Activated T-helper 1 cell treated with anti-CD3 and anti-CD28 coated beads, Interleukin-2, amount 50 U/mL, for 16 hours (primary cell): Measurements from ENCODE around the gene MDM4.
"Not testable (repeated sequence)": the region's sequence is repeated elsewhere in the genome, so short reads cannot be mapped to it uniquely, and the experiment has no call there.

ENCODE experiments used
- DNase-seq, 2 donors: peaks; one replicate each; pipeline ENCODE4 v3.0.0-alpha.2; 2020; ENCODE audit warnings: low read depth in 1 of 2, low spot score in 1 of 2

Gene MDM4

GRCh38 chr1:204513117-204513716, 3.0 kb upstream of the MDM4 start:
- DNase-seq, result no peak

- no peak for DNase-seq
These were observed 1.4 kb upstream of the MDM4 start for GRCh38 chr1:204514828-204515227.

GRCh38 chr1:204517382-204517781, 1.2 kb downstream of the MDM4 start:
- not testable (repeated sequence) for DNase-seq

DNA sequence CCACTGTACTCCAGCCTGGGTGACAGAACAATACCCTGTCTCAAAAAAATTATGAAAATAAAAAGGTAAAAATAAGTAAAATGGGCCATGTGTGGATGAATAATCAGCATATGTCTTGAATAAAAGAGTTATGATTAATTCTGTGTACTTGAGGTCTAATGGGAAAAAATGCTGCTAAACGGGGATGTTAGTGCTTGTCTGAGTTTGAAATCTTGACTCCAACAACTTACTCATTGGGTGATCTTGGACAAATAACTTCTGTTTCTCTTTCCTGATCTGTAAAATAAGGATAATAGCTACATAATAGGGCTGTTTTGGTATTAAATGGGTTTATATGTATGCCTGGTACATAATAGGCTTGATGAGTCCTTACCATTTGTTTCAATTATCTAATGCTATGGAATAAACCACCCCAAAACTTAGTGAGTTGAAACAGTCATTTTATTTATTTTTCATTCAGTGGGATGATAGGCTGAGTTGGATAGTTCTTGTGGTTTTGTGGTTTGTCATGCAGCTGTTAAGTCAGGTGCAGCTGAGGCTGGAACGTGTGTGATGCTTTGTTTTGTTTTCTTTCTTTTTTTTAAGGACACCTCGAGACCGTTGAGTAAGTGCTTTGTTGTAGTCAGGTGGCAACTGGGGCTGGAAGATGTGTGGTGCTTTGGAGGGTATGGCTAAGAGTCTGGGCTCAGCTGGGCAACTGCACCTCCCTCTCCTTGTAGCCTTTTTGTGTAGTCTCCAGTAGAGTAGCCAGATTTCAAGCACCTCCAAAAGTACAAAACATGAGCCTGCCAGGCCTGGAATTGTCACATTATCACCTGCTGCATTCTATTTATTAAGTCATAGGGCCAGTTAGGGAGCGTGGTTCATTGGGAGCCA, 4.9 kb downstream of the MDM4 start:
- DNase-seq, result peak; percentile 29 to 38

DNA sequence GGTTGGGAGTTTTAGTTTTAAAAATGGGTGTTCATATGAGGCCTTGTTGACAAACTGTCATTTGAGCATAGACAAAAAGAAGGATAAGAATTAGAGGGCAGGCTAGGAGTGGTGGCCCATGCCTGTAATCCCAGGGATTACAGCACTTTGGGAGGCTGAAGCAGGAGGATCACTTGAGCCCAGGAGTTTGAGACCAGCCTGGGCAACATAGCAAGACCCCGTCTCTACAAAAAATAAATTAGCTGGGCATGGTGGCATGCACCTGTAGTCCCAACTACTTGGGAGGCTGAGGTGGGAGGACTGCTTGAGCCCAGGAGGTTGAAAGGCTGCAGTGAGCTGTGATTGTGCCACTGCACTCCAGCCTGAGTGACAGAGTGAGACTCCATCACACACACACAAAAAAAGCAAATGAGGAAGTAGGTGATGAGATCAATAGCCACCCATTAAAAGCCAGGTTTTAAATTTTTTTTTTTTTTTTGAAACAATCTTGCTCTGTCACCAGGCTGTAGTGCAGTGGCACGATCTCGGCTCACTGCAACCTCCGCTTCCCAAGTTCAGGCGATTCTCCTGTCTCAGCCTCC, 5.8 kb downstream of the MDM4 start:
- not testable (repeated sequence) for DNase-seq

DNA sequence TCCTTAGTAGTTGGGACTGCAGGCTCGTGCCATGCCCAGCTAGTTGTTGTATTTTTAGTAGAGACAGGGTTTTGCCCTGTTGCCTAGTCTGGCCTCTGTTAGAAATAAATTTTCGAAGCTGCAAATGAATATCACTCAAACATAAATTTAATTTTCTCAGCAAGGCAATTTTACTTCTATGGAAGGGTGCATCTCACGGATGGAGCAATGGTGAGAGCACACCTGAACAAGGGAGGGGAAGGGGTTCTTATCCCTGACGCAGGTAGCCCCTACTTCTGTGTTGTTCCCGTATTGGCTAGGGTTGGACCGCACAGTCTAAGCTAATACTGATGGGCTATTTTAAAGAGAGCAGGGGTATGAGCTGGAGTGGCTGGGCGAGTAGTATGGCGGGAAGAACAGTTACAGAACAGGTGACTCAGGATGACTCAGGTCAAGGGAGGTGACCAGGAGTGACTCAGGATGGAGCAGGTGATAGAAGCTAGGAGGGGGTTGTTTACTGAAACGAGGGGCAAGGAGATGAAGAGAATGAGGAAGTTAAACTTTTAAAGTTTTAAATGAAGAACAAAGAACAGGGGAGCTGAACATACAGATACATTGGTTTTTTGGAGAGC, 7.5 kb downstream of the MDM4 start:
- DNase-seq, result no peak

GRCh38 chr1:204524986-204525385, 8.8 kb downstream of the MDM4 start:
- DNase-seq, result no peak

GRCh38 chr1:204528241-204528640, 12.0 kb downstream of the MDM4 start:
- DNase-seq, result no peak

- DNase-seq, result no peak
These were observed 12.5 kb downstream of the MDM4 start for GRCh38 chr1:204528677-204529076.

- DNase-seq, result no peak
These were observed 13.2 kb downstream of the MDM4 start for GRCh38 chr1:204529371-204529895.

DNA sequence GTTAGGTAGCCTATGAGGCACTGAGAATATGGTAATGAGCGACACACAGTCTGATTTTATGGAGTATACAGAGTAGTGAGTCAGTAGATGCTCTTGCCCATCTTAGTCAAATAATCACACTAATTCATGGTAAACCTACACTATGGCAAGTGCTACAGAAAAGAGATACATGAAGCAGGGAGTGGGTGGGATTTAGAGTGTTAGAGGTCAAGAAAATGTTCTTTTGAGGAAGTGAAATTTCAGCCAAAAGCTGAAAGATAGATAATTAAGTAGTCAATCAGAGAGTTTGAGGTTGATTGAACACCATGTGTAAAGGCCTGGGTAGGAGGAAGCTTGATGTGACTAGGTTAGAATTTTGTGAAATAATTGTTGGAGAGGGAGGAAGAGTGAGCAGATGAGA, 14.7 kb downstream of the MDM4 start:
- no peak for DNase-seq

DNA sequence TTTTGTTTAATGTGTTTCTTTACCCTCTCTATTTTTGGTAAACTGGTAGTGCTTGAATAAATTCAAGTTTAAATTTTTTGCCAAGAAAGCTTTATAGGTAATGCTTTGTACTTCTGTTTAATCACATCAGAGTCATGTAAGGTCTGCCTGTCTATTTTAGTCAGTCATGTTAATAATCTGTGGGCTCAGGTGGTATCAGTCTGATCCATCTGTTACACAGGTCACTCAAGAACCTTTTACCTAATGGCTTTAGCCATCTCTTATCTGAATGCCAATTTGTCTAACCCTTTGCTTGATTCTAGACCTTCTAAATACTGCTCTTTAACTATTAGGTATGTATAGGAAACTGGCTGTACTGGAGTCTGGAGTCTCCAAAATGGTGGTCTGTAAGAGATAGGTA, 16.6 kb downstream of the MDM4 start:
- DNase-seq, result no peak

GRCh38 chr1:204541626-204542025, 25.4 kb downstream of the MDM4 start:
- no peak for DNase-seq

DNA sequence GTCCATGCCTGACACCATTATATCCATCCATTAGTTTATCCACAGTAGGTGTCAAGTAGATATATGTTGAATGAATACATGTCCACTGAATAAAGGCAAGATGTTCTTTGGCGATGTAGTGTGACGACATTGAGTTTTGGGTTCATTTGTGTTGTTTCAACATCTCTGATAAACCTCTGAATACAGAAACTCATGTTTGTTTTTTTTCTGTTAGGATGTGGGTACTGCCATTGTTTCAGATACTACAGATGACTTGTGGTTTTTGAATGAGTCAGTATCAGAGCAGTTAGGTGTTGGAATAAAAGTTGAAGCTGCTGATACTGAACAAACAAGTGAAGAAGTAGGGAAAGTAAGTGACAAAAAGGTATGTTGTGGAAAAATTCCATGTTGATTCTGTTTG, 28.1 kb downstream of the MDM4 start:
- DNase-seq, result no peak

DNA sequence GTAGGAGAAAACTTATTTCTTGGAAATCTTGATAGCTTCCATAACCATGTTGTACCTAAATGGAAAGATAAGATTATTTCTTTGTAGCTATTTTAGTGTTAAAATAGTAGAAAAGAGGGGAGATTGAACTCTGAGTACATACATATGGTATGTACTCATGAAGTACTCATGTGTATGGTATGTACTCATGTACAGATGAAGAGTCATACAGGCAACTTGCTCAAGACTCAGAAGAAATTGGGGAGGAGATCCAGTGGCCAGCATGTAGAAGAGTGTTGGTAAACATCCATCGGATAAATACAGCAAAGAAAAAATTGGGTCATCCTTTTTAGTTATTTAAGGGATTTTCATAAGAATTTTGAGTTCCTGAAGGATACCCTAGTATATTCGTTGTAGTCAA, 29.0 kb downstream of the MDM4 start:
- DNase-seq, result no peak

DNA sequence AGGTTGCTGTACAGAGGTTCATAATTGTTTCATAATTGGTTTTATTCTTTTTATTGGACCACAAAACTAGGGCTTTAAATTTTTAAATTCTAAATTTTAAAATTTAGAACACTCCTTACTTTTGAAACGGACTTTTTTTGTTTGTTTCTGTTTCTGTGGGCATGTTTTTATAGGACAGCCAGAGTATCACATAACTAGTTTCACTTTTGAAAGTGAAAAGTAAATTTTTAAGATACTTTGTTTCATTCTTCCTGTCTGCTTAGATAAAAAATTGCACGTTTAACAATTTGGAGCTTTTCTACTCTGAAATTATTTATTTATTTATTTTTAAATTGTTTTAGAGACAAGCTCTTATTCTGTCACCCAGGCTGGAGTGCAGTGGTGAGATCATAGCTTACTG, 29.7 kb downstream of the MDM4 start:
- no peak for DNase-seq

DNA sequence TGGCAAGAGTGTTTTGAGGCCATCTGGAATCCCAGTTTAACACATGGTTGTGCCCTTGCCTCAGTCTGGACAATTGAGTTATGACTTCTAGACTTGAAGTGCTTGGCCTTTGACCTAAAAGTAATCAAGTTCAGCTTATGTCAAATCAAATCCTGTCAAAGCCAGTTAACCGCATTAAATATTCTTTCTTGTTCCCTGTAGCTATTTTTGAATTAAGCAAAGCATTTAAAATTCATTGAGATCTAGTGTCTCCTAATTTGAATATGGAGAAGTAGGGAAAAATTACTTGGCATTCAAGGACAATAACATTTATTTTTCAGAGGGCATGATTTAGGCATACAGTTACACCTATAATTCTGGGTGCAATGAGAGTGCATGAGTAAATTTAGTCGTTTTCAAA, 32.1 kb downstream of the MDM4 start:
- DNase-seq, result no peak

GRCh38 chr1:204549313-204549712, 33.1 kb downstream of the MDM4 start:
- no peak for DNase-seq

DNA sequence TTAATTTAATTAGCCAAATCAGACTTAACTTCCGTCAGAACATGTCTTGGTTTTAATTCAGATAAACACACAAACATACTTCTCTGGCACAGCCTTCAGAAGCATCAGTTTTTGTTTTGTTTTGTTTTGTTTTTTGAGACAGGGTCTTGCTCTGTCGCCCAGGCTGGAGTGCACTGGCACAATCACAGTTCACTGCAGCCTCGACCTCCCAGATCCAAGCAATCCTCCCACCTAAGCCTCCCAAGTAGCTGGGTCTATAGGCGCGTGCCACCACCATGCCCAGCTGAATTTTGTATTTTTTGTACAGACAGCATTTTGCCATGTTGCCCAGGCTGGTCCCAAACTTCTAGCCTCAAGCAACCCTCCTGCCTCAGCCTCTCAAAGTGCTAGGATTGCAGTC, 34.7 kb downstream of the MDM4 start:
- no peak for DNase-seq

DNA sequence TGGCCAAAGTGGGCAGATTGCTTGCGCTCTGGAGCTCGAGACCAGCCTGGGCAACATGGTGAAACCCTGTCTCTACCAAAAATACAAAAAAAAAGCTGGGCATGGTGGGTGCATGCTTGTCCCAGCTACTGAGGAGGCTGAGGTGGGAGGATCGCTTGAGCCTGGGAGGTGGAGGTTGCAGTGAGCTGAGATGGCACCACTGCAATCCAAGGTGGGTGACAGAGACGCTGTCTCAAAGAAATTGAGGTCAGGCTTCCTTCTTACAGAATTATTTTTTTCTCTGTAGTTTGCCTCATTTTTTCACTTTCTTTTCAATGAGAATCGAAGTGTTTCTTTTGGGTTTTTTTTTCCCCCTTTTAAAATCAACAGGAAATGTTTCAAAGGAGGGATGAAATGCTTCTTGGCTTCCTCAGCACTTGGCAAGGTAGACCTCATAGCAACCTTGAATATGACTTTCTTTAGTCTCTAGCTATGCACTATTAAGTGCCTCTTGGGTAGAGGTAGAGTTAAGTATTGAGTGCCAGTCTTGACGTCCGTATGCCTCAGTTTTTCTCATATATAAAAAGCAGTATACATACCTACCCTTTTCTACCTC, 40.3 kb downstream of the MDM4 start:
- DNase-seq, result no peak

GRCh38 chr1:204558467-204558866, 42.3 kb downstream of the MDM4 start:
- no peak for DNase-seq
